HFF-Myc (cell line): ENCODE results near the gene RND2.

Experiments used
- DNase-seq: peaks from one replicate; pipeline ENCODE4 v3.0.0-alpha.2; 2011; ENCODE audit warnings: low read depth; ENCODE audit errors: extremely low read depth
- H3K4me3 ChIP-seq: replicated peaks from 2 replicates; pipeline ENCODE4 v1.5.1; 2011; ENCODE audit warnings: low read depth, mild to moderate bottlenecking, control low read depth, low read length
- TF ChIP-seq, protein P1 (sequence below): IDR thresholded peaks from 2 replicates; pipeline ENCODE4 v1.5.1; 2012; ENCODE audit warnings: mild to moderate bottlenecking, low read depth, low read length, control low read depth; ENCODE audit errors: missing control alignments

Gene RND2

DNA sequence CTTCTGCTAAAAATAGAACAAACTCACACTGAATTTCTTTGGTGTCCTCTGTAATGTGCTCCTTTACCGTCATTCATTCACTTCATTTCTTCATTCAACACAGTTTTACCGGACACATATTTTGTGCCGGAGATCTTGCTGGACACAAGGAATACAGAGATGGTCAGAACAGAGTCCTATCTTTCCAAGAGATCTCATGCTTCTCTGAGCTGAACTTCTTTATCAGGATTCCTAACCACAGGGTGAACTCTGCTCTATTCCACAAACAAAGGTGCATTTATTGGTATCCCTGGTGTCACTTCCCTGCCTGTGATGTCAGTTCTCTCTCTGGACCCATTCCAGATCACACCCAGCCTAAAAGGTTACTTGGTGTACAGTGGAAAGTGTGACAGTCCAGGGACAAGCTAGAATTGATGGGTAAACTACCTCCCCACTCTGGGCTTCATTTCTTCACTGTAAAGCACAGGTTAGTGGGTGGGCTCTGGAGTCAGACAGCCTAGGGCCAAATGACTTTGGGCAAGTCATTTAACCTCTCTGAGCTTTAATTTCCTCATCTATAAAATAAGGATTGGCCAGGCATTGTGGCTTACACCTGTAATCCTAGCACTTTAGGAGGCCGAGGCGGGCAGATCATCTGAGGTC is 14.2 kb upstream of the RND2 start:
- no peak overlapping the region for H3K4me3 ChIP-seq
- TF ChIP-seq, protein P1, sequence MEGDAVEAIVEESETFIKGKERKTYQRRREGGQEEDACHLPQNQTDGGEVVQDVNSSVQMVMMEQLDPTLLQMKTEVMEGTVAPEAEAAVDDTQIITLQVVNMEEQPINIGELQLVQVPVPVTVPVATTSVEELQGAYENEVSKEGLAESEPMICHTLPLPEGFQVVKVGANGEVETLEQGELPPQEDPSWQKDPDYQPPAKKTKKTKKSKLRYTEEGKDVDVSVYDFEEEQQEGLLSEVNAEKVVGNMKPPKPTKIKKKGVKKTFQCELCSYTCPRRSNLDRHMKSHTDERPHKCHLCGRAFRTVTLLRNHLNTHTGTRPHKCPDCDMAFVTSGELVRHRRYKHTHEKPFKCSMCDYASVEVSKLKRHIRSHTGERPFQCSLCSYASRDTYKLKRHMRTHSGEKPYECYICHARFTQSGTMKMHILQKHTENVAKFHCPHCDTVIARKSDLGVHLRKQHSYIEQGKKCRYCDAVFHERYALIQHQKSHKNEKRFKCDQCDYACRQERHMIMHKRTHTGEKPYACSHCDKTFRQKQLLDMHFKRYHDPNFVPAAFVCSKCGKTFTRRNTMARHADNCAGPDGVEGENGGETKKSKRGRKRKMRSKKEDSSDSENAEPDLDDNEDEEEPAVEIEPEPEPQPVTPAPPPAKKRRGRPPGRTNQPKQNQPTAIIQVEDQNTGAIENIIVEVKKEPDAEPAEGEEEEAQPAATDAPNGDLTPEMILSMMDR = no peak
- DNase-seq = no peak

DNA sequence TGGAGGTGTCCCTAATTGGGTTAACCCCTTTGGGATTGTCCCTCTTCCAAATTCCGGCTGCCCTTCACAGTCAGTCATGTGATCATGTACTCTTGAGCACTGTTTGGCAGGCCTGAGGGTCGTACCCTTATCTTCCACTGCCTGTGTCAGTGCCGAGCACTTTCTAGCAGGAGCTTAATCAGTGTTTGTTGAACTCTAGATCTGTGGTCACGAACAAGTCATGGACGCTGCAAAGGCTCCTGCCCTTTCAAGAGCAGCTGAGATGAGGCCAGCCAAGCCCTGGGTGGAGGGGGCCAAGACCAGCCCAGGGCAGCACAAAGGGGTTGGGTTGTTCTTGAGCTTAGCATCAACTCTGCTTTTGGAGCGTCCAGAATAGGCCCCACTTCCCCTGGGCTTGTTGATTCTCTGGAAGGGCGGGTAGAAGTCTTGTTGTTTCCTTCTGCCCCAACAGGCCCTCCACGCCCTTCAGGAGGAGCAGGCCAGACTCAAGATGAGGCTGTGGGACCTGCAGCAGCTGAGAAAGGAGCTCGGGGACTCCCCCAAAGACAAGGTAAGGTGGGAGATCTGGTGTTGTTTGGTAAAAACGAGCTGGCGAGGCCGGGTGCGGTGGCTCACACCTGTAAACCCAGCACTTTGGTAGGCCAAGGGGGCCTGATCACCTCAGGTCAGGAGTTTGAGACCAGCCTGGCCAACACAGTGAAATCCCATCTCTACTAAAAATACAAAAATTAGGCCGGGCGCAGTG is 13.1 kb upstream of the RND2 start:
- no peak overlapping the region for H3K4me3 ChIP-seq
- DNase-seq = no peak
- TF ChIP-seq, protein P1 = no peak

DNA sequence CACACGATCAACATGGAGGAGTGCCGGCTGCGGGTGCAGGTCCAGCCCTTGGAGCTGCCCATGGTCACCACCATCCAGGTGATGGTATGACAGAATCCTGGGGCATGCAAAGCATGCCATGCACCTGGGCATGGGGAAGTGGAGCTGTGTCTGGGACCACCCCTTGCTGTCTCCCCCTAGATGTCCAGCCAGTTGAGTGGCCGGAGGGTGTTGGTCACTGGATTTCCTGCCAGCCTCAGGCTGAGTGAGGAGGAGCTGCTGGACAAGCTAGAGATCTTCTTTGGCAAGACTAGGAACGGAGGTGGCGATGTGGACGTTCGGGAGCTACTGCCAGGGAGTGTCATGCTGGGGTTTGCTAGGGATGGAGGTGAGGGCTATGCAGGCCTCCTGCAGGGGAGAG is 11.7 kb upstream of the RND2 start:
- H3K4me3 ChIP-seq = no peak overlapping the region
- TF ChIP-seq, protein P1 = no peak
- no peak for DNase-seq

DNA sequence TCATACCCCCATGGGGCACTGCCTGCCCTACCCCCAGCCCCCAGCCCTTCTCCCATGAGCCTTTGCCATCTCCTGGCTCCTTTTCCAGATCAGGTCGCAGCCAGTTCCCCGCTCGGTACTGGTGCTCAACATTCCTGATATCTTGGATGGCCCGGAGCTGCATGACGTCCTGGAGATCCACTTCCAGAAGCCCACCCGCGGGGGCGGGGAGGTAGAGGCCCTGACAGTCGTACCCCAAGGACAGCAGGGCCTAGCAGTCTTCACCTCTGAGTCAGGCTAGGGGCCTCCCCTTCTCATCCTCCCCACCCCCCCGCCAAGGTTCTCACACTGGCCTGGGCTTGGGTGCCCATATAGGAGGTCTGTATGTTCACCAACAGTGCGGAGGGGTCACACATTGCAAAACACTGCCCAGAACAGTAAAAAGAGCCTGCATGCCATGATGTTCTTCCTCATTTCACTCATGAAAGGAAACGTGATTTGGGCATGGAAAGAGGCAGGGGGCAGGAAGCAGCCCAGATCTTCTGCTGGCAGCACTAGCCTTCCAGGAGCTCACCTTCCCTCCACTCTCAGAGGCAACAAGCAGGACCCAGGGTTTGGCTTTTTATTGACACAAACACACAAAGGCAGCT is 10.9 kb upstream of the RND2 start:
- TF ChIP-seq, protein P1 = no peak
- DNase-seq = no peak
- H3K4me3 ChIP-seq = no peak overlapping the region

DNA sequence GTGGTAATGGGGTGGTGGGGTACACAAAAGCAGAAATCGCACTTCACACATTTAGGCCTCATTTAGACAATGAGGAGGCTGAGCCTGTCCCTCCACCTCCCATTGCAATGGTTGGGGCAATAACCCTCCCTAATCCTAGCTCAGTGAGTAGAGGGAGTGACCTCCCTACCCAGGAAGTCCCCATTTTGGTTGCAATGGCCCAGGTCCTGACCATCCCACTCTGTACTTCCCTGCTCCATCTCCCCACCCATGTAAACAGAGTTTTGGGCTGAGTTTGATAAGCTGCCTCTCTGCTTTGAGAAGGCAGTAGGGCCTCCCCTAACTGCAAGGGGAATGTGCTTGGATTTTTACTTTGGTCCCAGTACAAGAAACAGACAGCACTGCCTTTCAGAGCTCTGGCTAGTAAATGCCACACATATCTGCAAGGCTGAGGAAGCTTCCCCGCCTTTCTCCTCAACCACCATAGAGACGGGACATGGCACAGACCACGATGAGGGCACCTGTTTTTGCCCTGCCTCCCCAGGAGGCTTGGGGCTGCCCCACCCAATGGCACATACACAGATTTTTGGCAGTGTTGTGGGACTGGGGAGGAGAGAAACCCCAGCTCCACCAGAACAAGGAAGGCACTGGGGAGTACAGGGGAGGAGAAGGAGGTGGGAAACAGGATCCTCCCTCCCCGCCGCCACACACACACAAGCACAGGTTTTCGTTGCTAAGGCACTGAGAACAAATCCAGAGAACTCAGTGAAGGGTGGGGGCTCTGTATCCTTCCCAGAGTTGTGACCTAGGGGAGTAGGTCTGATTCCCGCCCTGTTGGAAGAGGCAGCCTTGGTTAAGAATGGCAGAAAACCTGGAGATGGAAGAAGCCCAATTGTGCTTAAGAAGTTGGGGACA is 10.1 kb upstream of the RND2 start:
- no peak for DNase-seq
- H3K4me3 ChIP-seq = no peak overlapping the region
- TF ChIP-seq, protein P1 = no peak

DNA sequence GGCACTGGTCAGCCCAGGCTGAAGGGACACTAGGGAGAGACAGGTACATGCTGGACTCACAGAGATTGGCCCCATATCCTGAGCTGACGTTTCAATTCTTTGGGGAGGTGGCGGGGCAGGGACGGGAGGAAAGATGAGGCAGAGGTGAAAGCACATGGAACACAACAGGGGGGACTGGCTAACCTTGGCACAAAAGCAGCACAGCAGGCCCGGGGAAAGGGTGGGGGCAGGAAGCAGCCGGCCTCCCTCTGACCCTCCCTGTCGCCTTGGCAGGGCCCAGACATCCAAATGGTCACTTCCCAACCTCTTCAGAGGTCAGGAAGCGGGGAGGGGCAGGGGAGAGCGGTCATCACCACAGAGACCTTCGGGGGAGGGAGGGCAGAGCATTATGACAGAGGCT is 9.5 kb upstream of the RND2 start:
- DNase-seq = no peak
- no peak overlapping the region for H3K4me3 ChIP-seq
- TF ChIP-seq, protein P1 = no peak
